Right atrium auricular region (tissue), 2 donors: ENCODE results near the gene AGXT. TPM values are rescaled to one million over a fixed set of nuclear protein-coding genes. Genes with fewer than 3 reads are reported as not detected.

Experiments
- DNase-seq: peaks from one replicate; pipeline ENCODE4 v3.0.0-alpha.2; 2019; ENCODE audit warnings: low spot score
- H3K27ac ChIP-seq, 2 donors: fragments of 200-600 bp; sonication (generic); 1 replicate in 1 of 2; 2 replicates in 1 of 2; pipeline ENCODE4 v1.5.1; 2016 to 2019
- H3K27me3 ChIP-seq, 2 donors: fragments of 200-600 bp; sonication (generic); one replicate each; pipeline versions ENCODE4 v1.5.1 to v1.6.0; 2017 to 2019
- H3K36me3 ChIP-seq: fragments of 200-600 bp; sonication (generic); one replicate; pipeline ENCODE4 v1.5.1; 2016
- H3K4me1 ChIP-seq, 2 donors: fragments of 200-600 bp; sonication (generic); one replicate each; pipeline versions ENCODE4 v1.5.1 to v1.6.0; 2017 to 2019
- H3K4me3 ChIP-seq, 2 donors: fragments of 200-600 bp; sonication (generic); 1 replicate in 1 of 2; 2 replicates in 1 of 2; pipeline ENCODE4 v1.5.1; 2017 to 2019; ENCODE audit warnings: mild to moderate bottlenecking in 1 of 2, moderate library complexity in 1 of 2
- H3K9me3 ChIP-seq, 2 donors: fragments of 200-600 bp; sonication (generic); one replicate each; pipeline ENCODE4 v1.5.1; 2019
- CTCF ChIP-seq, 2 donors: fragments of 200-600 bp; sonication (generic); IDR thresholded peaks; one replicate each; pipeline ENCODE4 v1.5.1; 2019; ENCODE audit warnings: antibody characterized with exemption in 2 of 2
- total RNA-seq, 2 donors: library from RNA; depleted of rRNA; stranded (reverse); fragments of >200 nt; gene quantifications; one replicate each; pipeline ENCODE4 v1.1.0, GENCODE V29; 2016

The AGXT gene
- total RNA-seq, 2 donors from 2014 or later, result not detected

- DNase-seq, result no peak
- no peak overlapping the region for H3K27ac ChIP-seq
- no peak for TF ChIP-seq CTCF (IDR thresholded peaks at IDR 0.05)
Measured at GRCh38 chr2:240896871-240897692, 28.5 kb downstream of the AGXT start.

GRCh38 chr2:240898108-240898730 lies 29.6 kb downstream of the AGXT start:
- Histone ChIP-seq H3K36me3 (no peaks in the 10 kb centered on the region), H3K27ac (peak overlapping the region; percentile 40 to 46), H3K9me3 (no peaks in the 10 kb centered on the region), H3K27me3 (no peaks in the 10 kb centered on the region), H3K4me1 (peaks cover 0 to 21% of the 10 kb centered on the region in 2 donors), H3K4me3 (no peak overlapping the region)
- TF ChIP-seq CTCF (IDR thresholded peaks at IDR 0.05), result no peak
- DNase-seq, result no peak

More at GRCh38 chr2:240896871-240897692, 28.5 kb downstream of the AGXT start:
- no peak overlapping the region for H3K4me3 ChIP-seq
- no peaks in the 10 kb centered on the region for H3K9me3 ChIP-seq
- H3K36me3 ChIP-seq, result no peaks in the 10 kb centered on the region
- peaks cover 0 to 21% of the 10 kb centered on the region in 2 donors for H3K4me1 ChIP-seq
- H3K27me3 ChIP-seq, result no peaks in the 10 kb centered on the region

GRCh38 chr2:240898731-240899467 lies 30.3 kb downstream of the AGXT start:
- no peak for TF ChIP-seq CTCF (IDR thresholded peaks at IDR 0.05)
- Histone ChIP-seq H3K9me3 (no peaks in the 10 kb centered on the region), H3K27ac (peak overlapping the region in 1 of 2 donors; percentile 46), H3K4me3 (no peak overlapping the region), H3K27me3 (no peaks in the 10 kb centered on the region), H3K36me3 (no peaks in the 10 kb centered on the region), H3K4me1 (peaks cover 0 to 21% of the 10 kb centered on the region in 2 donors)
- DNase-seq, result no peak

- Histone ChIP-seq H3K27me3 (no peaks in the 10 kb centered on the region), H3K4me1 (peaks cover 0 to 21% of the 10 kb centered on the region in 2 donors), H3K27ac (no peak overlapping the region), H3K9me3 (no peaks in the 10 kb centered on the region), H3K4me3 (no peak overlapping the region), H3K36me3 (no peaks in the 10 kb centered on the region)
- DNase-seq, result no peak
- TF ChIP-seq CTCF (IDR thresholded peaks at IDR 0.05), result no peak
Measured at GRCh38 chr2:240899468-240899865, 30.8 kb downstream of the AGXT start.

GRCh38 chr2:240900141-240900860 lies 31.7 kb downstream of the AGXT start:
- TF ChIP-seq CTCF (IDR thresholded peaks at IDR 0.05), result no peak

More at GRCh38 chr2:240900141-240900860, 31.7 kb downstream of the AGXT start:
- Histone ChIP-seq H3K27ac (no peak overlapping the region), H3K4me3 (no peak overlapping the region), H3K36me3 (no peaks in the 10 kb centered on the region), H3K4me1 (peaks cover 0 to 21% of the 10 kb centered on the region in 2 donors), H3K27me3 (no peaks in the 10 kb centered on the region), H3K9me3 (no peaks in the 10 kb centered on the region)
- DNase-seq, result no peak
